Stimulated activated CD4-positive, alpha-beta T cell treated with anti-CD3 and anti-CD28 coated beads, Interleukin-12 subunit alpha, Interleukin-12 subunit beta, amount 100 ng/mL, for 48 hours (primary cell): ENCODE measurements around the gene PROSER3.
A peak's percentile ranks its signal among the peaks of the same experiment; 100 is the strongest.
"Not testable (repeated sequence)": the region's sequence is repeated elsewhere in the genome, so short reads cannot be mapped to it uniquely, and the experiment has no call there.

ENCODE experiments used
- DNase-seq, 3 donors: peaks; one replicate each; pipeline ENCODE4 v3.0.0-alpha.2; 2020; ENCODE audit warnings: low read depth in 2 of 3, low spot score in 1 of 3

Gene PROSER3

GRCh38 chr19:35753634-35754369 is 4.2 kb upstream of the PROSER3 start:
- no peak for DNase-seq

- no peak for DNase-seq
These were observed 3.4 kb upstream of the PROSER3 start for GRCh38 chr19:35754370-35755130.

DNA sequence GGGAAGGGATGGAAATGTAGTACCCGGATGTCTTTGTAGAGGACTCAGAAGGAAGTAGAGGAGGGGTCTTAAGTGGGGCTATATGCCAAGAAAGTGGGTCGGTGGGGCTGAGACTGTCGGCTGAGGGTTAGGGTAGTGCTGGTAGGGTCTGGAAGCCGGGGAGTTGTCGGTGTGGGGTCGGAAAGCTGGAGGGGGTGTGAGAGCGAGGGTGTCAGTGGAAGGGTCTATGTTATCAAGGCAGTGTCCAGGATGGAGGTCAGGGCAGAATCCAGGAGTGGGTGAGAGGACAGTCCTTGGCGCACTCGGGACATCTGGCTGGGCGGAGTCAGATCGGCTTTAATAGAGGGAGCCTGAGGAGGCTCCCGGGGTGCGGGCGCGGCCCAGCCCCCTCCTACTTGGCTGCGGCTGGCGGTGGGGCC is 2.8 kb upstream of the PROSER3 start:
- DNase-seq, result no peak

DNA sequence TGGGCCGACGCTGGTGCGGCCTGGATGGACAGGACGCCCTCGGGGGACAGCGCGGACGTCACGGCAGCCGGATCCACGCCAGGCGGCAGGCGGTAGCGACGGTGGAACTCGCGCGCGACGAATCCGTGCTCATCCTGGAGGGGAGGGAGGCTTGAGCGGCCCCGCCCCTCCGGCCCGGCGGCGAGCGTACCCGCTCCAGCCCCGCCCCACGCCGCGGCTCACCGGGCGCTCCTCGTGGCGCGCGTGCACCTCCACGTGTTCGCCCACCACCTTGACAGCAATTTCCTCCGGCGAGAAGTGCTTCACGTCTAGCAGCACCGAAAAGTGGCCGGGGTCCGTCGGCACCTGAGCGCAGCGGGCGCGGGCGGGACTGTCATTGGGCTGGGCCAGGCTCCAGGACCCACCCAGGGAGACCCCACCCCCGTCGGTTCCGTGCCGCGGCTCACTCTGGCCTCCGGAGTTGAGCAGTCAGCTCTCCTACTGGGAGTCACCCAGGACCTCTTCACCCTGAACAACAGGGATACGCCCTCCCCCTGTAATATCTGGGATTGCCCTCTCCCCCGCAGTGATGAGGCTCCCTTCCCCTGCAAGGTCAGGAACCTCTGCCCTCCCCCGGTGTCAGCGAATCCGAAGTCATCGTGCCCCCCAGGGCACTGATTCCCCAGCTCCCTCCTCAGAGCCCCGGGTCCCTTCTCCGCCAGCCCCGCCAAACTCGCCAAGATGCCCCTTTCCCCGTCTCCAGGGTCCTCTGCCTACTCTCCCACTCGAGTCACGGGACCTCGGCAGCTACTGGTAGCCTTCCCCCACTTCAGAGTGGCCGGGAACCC is 2.2 kb upstream of the PROSER3 start:
- peak in 2 of 3 donors; percentile 36 to 41 for DNase-seq

DNA sequence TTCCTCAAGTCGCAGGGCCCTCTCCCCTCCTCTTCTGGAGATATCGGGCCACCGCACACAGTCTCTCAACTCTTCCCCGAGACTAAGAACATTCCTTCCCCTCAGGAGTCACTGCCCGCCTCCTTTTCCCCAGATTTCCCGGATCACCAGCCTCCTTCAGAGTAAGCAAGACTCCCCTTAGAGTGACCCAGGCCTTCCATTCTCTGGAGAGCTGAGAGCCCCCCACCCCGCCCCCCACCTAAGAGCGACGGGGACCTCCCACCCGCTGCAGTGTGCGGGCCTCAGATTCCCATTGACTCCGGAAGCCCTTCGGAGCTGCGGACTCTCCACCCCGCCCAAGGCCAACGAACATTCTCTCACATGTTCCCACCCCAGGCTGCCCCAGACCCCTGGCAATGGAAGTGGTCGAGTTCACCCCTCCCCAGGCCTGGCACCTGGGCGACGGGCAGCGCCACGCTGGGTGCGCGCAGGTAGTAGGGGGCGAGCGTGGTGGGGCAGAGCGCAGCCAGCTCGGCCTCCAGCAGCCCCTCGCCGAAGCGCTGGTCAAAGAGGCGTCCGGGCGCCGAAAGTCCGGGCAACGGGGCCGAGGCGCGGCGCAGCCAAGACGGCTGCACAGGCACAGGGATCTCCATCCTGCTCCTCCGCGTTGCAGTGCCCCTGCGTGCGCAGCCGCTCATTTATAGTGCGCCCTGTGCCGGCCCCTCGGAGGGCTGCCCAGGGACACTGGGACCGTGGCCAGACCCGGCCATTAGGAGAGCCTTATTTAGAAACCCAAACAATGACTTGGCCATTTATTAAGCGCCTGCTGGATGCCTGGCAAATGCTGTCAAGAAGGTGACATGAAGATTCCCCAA is 1.4 kb upstream of the PROSER3 start, which contains the start of gene HSPB6:
TSS of gene HSPB6 (minus strand) at position 653 of the 854 bp plus-strand sequence. CDS start at position 632, 21 bp downstream.
- DNase-seq, result no peak

DNA sequence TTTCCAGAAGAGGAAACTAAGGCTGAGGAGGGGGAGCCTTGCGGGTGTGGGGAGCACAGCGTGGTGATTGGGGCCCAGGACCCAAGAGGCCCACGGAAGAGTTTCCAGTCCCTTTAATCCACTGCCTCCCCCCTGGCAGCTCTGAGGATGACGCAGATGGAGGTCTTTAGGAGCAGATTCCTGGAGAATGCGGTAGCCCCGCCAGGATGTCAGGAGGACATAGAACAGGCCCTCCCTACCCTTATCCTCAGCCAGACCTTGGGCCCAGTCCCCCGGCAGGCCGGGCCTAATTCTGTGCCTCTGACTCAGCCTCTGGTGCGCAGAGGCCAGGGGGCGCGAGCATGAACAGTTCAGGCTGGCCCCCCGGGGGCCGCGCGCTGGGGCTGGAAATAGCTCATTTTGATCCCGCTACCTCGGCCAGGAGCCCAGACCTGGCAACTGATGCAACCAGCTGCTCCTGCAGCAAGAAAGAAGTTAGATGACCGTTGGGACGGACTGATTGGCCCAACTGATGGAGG is 686 bp upstream of the PROSER3 start:
- no peak for DNase-seq

DNA sequence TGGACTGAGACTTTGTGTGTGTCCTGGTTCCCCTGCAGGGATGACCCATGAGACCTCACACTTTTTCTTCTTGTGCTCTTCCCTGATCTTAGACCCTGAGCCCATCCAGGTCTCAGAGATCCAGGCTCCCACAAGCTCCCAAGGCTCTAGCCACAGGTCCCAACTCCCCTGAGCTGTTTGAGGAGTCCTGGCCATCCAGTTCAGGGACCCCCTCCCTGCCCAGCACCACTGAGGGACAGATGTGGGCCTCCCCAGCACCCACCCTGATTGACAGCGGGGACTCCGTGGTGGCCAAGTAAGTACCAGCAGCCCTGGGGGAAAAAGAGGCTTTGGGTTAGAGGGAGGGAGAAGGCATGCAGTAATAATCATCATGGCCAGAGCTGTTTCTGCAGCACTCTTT is 1.7 kb downstream of the PROSER3 start:
- no peak for DNase-seq

GRCh38 chr19:35760711-35761349 is 2.9 kb downstream of the PROSER3 start:
- DNase-seq, result no peak

- no peak for DNase-seq
These were observed 6.7 kb downstream of the PROSER3 start for GRCh38 chr19:35764432-35765315.

DNA sequence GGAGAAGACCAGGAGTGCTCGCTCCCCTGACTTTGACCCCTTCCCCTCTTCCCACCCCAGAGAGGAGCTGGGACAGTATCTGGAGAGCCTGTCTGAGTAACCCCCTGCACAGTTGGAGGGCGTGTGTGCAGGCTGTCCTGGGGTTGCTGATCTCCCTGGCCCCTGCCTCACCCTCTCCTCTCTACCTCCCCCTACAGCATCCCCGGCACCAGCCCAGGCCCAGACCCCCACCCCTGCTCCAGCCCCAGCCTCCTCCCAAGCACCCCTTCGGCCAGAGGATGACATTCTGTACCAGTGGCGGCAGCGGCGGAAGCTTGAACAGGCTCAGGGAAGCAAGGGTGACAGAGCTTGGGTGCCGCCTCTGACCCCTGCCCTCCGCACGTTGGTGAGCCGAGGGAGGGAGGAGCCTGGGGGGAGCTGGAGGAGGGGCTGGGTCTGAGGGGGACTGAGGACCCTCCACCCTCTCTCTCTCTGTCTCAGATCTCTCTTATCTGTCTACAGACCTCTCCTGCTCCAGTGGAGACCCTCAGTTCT is 8.7 kb downstream of the PROSER3 start:
- DNase-seq, result no peak

GRCh38 chr19:35767288-35768081 is 9.5 kb downstream of the PROSER3 start:
- no peak for DNase-seq

DNA sequence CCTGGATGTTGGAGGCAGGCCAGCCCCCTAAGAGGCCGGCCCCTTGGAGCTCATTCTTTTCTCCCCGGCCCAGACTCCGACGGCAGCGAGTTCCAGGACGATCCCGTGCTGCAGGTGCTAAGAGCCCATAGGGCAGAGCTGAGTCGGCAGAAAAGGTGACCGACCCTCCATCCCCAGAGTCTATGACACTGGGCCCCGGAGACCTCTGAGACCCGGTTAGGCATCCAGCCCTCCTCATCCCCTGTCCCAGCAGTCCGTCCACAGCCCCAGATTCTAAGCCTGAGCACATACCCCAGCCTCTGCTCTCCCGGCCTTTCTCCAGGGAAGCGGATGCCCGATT is 10.1 kb downstream of the PROSER3 start:
- no peak for DNase-seq

- not testable (repeated sequence) for DNase-seq
These were observed 14.4 kb downstream of the PROSER3 start for GRCh38 chr19:35772362-35772761.

- DNase-seq, result no peak
These were observed 15.2 kb downstream of the PROSER3 start for GRCh38 chr19:35773020-35773806.

GRCh38 chr19:35774274-35775045 is 16.5 kb downstream of the PROSER3 start:
- DNase-seq, result no peak

- DNase-seq, result no peak
These were observed 17.0 kb downstream of the PROSER3 start for GRCh38 chr19:35775046-35775297.
